ENCODE measurements around the gene COL25A1.

DNA sequence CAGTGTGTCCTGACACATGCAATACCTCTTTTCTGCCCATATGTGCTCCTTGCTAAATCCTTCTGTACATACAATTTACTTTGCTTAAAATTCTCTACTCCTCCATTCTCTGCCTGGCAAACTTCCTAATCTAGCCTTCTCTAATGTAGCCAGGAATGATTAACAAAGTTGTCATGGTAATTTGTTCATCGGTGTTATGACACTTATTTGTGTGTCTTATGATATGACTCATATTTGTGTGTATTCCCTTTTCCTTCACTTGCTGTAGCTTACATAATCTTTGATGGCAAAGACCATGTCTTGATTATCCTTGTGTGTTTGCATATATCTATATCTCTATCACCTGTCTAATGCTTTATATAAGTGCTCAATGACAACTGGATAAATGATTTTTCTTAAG lies 133.3 kb downstream of the COL25A1 start:
- TF ChIP-seq ZNF274 (IDR thresholded peaks at IDR 0.05; ENCODE audit: low read depth, low read length) (no peak), YY1 (IDR thresholded peaks at IDR 0.05; ENCODE audit: insufficient read depth, insufficient read length) (no peak)

Data from NT2/D1 (cell line).